Mammary microvascular endothelial cell (primary cell): ENCODE data around the gene PI3. TPM values are rescaled to one million over a fixed set of nuclear protein-coding genes. Genes with fewer than 3 reads are reported as not detected.

Experiments
- total RNA-seq: library from RNA; depleted of rRNA; stranded (reverse); fragments of >200 nt; gene quantifications from 2 replicates; pipeline ENCODE4 v1.2.3, GENCODE V29; 2015

The PI3 gene
- not detected in 2 replicates for total RNA-seq

GRCh38 chr20:45174434-45175364, at the start of gene PI3:
TSS of gene PI3 (plus strand) at chr20:45174902. CDS start at chr20:45174923, 21 bp downstream.

GRCh38 chr20:45206725-45207124, 32.0 kb downstream of the PI3 start, which contains the start of gene SEMG1:
TSS of gene SEMG1 (plus strand) at chr20:45207033. CDS start at chr20:45207054, 21 bp downstream.

DNA sequence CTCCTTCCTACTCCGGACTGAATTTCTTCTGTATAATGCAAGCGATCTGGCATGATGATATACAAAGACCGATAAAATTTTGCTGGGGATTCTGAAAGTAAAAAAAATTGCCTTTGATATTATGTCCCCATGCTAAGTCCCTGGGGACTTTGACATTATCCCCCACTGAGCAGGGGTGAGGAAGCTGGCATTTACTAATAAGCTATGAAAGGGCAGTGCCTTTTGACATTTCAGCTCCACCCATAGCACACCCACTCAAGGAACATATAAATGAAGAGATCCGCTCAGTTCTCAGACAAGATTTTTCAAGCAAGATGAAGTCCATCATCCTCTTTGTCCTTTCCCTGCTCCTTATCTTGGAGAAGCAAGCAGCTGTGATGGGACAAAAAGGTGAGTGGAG, 46.4 kb downstream of the PI3 start, which contains the start of gene SEMG2:
SEMG2 (plus strand) TSS at position 298 of the 400 bp plus-strand sequence; CDS start at position 315, 17 bp downstream.

Other genes starting within 250 kb of the PI3 start
- 56.7 and 64.9 TPM in 2 replicates for gene TOMM34, start 214.5 kb upstream of the PI3 start, total RNA-seq
- 10.4 and 10.7 TPM in 2 replicates for gene STK4, start 208.4 kb upstream of the PI3 start, total RNA-seq
- gene KCNS1, start 73.8 kb upstream of the PI3 start, total RNA-seq: 0.05 and 0.20 TPM in 2 replicates
- not detected in 2 replicates for gene WFDC5, start 59.7 kb upstream of the PI3 start, total RNA-seq
- gene WFDC12, start 50.4 kb upstream of the PI3 start, total RNA-seq: not detected in 2 replicates
- not detected in 2 replicates for gene SEMG1, start 32.1 kb downstream of the PI3 start, total RNA-seq
- not detected in 2 replicates for gene SEMG2, start 46.5 kb downstream of the PI3 start, total RNA-seq
- gene SLPI, start 79.7 kb downstream of the PI3 start, total RNA-seq: not detected in 2 replicates
- not detected in 2 replicates for gene RBPJL, start 131.9 kb downstream of the PI3 start, total RNA-seq
- gene MATN4, start 133.4 kb downstream of the PI3 start, total RNA-seq: 0.20 TPM in 1 of 2 replicates, not detected in the other
- gene SDC4, start 173.5 kb downstream of the PI3 start, total RNA-seq: 46.2 and 47.0 TPM in 2 replicates
- gene SYS1, start 188.3 kb downstream of the PI3 start, total RNA-seq: 21.4 and 29.5 TPM in 2 replicates
- gene TP53TG5, start 203.4 kb downstream of the PI3 start, total RNA-seq: not detected in 2 replicates
- gene DBNDD2, start 233.4 kb downstream of the PI3 start, total RNA-seq: 5.5 and 9.7 TPM in 2 replicates
- 75.6 and 77.7 TPM in 2 replicates for gene PIGT, start 241.2 kb downstream of the PI3 start, total RNA-seq